Epithelial cell of proximal tubule (primary cell): Measurements from ENCODE around the gene SYTL5. TPM values are rescaled to one million over a fixed set of nuclear protein-coding genes. Genes with fewer than 3 reads are reported as not detected.

ENCODE experiments used
- DNase-seq: peaks from one replicate; pipeline ENCODE4 v3.0.0-alpha.2; 2011; ENCODE audit warnings: low read depth
- H3K4me3 ChIP-seq: 2 replicates; pipeline ENCODE4 v1.5.1; 2011; ENCODE audit warnings: low read depth, mild to moderate bottlenecking, low read length
- CTCF ChIP-seq: conservative IDR thresholded peaks from 2 replicates; pipeline ENCODE4 v1.5.1; 2012; ENCODE audit warnings: low read depth, mild to moderate bottlenecking, low read length
- total RNA-seq: library from RNA; depleted of rRNA; stranded (reverse); fragments of >200 nt; gene quantifications from 2 replicates; pipeline ENCODE4 v1.2.3, GENCODE V29; 2015

The SYTL5 gene
- total RNA-seq, 1 donor from 2014 or later = 0.17 TPM

DNA sequence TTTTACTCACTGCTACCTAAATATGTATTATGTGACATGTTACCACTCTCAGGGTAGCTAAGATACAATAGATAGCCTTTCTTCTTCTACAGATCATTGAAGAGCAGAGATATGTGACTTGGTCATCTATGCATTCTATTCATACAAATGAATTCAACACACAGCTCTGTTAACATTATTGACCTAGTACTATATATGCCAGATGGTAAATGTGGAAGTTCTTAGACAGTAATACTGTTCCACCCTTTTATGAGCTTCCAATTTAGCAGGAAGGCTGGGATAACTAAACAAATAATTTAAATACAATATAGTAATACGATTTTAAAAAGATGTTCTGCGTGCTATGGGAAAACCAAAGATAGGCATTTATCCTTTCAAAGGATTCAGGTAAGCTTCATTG, 76.0 kb downstream of the SYTL5 start:
- no peak for TF ChIP-seq CTCF
- DNase-seq = no peak

DNA sequence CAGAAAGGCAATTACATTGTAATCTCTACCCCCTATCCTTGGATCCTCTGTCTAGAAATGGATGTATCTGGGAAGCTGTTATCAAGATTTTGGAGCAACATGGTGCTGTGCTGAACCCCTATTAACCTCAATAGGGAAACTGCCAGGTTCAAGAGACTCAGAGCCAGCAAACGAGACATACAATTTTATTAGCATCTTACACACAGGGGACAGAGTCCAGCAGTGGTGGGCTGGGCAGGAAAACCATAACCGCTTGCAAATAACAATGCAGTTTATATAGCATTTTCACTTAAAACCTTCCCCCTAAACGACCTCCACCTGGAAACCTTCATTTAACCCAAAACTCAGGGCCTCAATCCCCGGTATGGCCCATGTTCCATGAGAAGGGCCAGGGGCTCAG, 79.5 kb downstream of the SYTL5 start:
- H3K4me3 ChIP-seq = no peak overlapping the region
- no peak for DNase-seq
- TF ChIP-seq CTCF = no peak

More for the DNA sequence above, 76.0 kb downstream of the SYTL5 start:
- no peak overlapping the region for H3K4me3 ChIP-seq

DNA sequence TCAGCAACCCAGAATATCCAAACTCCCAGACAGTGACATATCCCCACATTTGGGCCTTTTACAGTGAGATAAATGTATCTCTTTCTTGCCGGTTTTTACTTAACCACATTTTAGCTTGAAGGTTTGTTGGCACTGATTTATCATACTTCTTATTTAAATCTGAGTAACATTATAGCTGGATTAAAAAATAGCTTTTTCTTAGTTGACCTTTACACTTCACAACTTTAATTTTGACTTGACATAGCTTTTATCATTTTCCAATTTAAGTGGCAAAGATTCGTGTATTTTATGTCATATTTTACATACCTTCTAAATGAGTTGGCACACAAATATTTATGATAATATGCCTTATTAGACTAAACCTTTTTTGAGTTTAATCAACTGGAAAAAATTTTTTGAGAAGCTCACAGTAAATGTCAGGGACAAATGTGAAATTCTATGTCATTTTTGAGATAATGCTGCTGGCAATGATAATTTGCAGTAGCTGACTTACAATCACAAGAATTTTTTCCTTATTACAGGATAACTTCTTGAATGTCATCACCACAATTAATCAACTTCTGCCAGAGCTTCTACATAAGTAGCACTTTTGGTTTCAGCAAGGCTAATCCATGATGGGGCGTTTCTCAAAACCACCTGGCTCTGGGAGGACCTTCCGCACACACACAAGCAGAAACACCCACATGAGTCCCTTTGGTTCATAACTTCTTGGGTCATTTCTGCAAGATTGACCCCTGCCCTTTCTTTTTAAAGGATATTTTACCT, 80.3 kb downstream of the SYTL5 start:
- TF ChIP-seq CTCF = no peak
- no peak overlapping the region for H3K4me3 ChIP-seq
- no peak for DNase-seq

GRCh38 chrX:38087594-38087993, 81.2 kb downstream of the SYTL5 start:
- DNase-seq = no peak
- H3K4me3 ChIP-seq = no peak overlapping the region
- no peak for TF ChIP-seq CTCF

DNA sequence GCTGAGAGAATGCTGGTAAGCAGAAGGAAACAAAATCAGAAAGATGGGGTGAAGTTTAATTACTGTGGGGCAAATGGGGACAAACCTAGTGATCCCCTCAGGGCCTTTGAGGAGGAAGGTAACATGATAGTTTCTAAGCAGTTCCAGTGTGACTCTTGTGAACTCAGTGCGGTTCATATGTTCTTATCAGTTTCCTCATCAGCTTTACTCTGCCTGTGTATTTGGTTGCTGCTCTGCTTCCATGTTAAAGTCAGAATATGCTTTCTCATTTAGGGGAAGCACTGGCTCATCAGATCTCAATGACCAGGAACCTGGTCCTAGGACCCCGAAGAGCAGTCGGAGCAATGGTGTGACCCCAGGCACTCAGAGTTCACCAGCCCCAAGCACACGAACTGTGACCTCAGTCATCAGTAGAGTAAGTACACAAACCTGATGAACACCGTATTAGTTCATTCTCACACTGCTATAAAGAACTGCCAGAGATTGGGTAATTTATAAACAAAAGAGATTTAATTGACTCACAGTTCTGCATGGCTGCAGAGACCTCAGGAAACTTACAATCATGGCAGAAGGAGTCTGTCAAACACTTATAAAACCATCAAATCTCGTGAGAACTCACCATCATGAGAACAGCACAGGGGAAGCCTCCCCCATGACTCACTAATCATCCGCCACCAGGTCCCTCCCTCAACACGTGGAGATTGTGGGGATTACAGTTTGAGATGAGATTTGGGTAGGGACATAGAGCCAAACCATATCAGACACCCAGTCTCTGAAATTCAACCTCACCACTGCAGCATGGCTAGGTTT, 83.0 kb downstream of the SYTL5 start:
- no peak for TF ChIP-seq CTCF
- no peak for DNase-seq
- no peak overlapping the region for H3K4me3 ChIP-seq

GRCh38 chrX:38095971-38096529, 89.7 kb downstream of the SYTL5 start:
- TF ChIP-seq CTCF = no peak
- no peak overlapping the region for H3K4me3 ChIP-seq
- peak; percentile 1 for DNase-seq
